Hepatocyte (in vitro differentiated cells): ENCODE data around the gene DLEC1.

Source experiments
- EZH2 ChIP-seq: fragments of 200-600 bp; sonication (generic); IDR thresholded peaks from 2 replicates; pipeline ENCODE4 v1.6.1; 2016; ENCODE audit warnings: antibody characterized with exemption, mild to moderate bottlenecking, borderline replicate concordance
- EZH2phosphoT487 ChIP-seq: fragments of 200-600 bp; sonication (generic); IDR thresholded peaks from one replicate; pipeline ENCODE4 v1.6.1; 2018; ENCODE audit warnings: antibody characterized with exemption, mild to moderate bottlenecking, low read depth, moderate library complexity; ENCODE audit not compliant: unreplicated experiment, severe bottlenecking
- TF ChIP-seq, protein P1 (sequence below): fragments of 200-600 bp; sonication (generic); IDR thresholded peaks from 2 replicates; pipeline ENCODE4 v1.5.1; 2016; ENCODE audit warnings: antibody characterized with exemption, mild to moderate bottlenecking; ENCODE audit not compliant: poor library complexity

DNA sequence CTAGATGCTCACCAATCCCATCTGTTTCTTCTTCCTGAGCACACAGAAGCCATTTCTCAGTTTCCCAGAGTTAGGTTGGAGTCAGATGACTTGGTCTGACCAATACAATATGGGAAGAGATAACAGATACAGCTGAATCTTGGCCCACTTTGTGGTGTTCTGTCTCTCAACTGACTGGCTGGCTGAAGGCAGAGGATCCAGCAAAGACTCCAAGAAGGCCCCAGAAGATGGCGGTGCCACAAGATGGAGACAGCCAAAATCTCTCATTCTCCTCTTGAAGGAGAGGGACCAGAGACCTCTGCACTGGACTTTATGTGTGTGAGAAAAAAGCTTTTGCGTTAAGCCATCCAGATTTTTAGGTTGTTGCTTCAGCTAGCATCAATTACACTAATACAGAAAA is 118.1 kb downstream of the DLEC1 start:
- TF ChIP-seq, protein P1, sequence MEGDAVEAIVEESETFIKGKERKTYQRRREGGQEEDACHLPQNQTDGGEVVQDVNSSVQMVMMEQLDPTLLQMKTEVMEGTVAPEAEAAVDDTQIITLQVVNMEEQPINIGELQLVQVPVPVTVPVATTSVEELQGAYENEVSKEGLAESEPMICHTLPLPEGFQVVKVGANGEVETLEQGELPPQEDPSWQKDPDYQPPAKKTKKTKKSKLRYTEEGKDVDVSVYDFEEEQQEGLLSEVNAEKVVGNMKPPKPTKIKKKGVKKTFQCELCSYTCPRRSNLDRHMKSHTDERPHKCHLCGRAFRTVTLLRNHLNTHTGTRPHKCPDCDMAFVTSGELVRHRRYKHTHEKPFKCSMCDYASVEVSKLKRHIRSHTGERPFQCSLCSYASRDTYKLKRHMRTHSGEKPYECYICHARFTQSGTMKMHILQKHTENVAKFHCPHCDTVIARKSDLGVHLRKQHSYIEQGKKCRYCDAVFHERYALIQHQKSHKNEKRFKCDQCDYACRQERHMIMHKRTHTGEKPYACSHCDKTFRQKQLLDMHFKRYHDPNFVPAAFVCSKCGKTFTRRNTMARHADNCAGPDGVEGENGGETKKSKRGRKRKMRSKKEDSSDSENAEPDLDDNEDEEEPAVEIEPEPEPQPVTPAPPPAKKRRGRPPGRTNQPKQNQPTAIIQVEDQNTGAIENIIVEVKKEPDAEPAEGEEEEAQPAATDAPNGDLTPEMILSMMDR = no peak
- no peak for TF ChIP-seq EZH2
- TF ChIP-seq EZH2phosphoT487 = no peak
